HG03045 (cell line): ENCODE data around the gene OLR1.
A peak's percentile ranks its signal among the peaks of the same experiment; 100 is the strongest.
"Not testable (repeated sequence)": the region's sequence is repeated elsewhere in the genome, so short reads cannot be mapped to it uniquely, and the experiment has no call there.

Experiments used
- ATAC-seq: cut with Tn5 transposase; IDR thresholded peaks from one replicate; pipeline ENCODE4 v1.9.1; 2021; ENCODE audit warnings: mild to moderate bottlenecking, moderate library complexity; ENCODE audit not compliant: unreplicated experiment

OLR1 gene

DNA sequence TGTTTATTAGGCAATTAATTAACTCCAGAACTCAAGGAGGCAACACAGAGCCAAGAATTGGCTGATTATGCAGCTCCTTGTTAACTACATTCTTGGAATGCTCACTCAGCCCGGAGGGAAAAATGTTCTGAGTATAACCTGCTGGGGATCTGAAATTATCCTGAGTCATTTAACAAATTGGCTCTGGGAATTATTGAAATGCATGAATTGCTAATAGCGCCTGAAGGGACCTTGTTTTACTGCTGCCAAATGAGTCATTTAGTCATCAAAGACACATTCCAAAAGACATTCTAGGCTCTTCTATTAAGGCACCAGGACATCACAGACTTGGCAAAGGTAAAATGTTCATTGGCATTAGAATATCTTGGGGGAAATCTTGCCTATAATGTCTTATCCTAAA is 19.9 kb upstream of the OLR1 start:
- ATAC-seq = no peak

DNA sequence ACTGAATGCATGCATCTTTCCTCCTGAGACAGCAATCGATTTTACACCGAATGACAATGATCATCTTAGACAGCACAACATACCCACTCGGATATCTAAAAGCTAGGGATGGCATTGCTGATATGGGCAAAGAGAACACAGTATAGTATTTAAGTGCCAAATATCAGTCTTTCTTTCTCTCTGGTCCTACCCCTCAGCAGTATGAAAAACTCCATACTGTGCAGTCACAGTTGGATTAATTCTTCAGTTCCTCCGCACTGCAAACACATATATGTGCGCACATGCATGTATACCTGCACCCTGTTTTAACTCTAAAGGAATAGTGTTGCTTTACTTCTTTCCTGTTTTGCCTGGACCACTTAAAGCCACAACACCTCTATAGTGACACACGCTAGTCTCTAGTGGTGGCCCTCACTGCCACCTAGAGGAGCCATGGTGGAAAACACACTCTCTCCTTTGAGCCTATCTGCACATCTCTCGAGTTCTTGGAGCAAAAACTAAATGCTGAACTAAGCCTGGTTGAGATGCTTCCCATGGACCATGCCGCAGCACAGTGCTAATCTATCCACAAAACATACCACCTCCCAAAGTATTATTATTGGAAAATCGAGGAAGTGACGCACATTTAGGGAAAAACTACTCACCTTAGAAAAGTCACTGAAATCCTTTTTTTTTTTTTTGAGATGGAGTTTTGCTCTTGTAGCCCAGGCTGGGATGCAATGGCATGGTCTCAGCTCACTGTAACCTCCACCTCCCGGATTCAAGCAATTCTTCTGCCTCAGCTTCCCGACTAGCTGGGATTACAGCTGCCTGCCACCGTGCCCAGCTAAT is 18.8 kb upstream of the OLR1 start:
- peak; percentile 71 for ATAC-seq

DNA sequence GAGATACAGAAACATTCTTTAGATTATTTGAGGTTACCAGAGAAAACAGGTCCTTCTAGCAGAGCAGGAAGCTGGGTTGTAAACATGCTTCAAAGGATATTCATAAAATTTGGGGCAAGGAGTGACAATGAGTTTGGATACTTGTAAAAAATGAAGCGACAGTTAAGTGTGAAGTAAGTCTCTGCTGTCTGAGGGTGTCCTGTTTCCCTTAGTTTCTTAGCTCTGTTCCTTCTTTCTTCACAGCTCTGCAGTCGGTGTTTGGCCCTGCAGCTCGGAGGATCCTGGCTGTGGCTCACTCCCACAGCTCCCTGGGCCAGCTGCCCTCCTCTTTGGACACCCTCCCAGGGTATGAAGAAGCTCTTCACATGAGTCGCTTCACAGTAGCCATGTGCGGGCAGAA is 17.7 kb upstream of the OLR1 start:
- no peak for ATAC-seq

DNA sequence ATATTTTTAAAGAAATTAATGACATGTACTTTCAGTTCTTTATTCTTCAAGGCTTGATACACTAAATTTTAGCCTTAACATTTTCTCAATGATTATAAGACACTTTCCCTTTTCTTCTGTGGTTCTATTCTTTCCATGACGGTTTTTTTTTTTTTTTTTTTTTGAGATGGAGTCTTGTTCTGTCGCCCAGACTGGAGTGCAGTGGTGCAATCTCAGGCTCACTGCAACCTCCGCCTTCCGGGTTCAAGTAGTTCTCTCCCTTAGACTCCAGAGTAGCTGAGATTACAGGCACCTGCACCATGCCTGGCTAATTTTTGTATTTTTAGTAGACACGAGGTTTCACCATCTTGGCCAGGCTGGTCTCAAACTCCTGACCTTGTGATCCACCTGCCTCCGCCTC is 15.0 kb upstream of the OLR1 start:
- ATAC-seq = not testable (repeated sequence)

DNA sequence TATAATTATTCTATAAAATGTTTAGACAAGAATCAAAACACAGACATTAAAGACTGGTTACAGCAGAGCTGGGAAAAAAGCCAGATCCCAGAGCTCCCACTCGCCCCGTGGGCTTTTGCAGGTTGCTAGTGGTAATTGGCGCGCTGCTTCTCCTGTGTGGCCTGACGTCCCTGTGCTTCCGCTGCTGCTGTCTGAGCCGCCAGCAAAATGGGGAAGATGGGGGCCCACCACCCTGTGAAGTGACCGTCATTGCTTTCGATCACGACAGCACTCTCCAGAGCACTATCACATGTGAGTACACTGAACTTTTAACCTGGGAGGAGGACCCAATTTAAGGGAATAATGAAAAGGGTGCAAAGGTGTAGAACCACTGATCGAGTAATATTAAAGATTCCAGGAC is 14.4 kb upstream of the OLR1 start:
- ATAC-seq = no peak

DNA sequence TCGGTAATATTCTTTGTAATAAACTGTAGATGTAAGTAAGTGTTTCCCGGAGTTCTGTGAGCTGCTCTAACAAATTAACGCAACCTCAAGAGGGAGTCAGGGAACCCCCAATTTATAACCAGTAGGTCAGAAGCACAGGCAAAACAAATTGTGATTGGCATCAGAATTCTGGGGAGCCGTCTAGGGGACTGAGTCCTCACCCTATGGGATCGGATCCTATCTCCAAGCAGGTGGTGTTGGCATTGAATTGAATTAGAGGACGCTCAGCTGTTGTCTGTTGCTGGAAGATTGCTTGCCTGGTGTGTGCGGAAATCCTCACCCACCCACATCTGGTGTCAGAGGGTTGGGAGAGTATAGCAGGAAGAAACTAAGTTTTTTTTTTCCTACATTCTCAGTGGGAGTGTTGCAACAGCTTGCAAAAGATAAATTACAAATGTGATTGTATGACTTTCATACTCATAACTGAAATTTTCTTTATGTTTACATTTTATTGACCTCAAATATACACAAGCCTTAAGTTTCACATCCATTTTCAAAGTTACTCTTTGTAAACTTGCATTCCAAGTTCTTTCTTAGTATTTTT is 12.4 kb upstream of the OLR1 start:
- no peak for ATAC-seq

DNA sequence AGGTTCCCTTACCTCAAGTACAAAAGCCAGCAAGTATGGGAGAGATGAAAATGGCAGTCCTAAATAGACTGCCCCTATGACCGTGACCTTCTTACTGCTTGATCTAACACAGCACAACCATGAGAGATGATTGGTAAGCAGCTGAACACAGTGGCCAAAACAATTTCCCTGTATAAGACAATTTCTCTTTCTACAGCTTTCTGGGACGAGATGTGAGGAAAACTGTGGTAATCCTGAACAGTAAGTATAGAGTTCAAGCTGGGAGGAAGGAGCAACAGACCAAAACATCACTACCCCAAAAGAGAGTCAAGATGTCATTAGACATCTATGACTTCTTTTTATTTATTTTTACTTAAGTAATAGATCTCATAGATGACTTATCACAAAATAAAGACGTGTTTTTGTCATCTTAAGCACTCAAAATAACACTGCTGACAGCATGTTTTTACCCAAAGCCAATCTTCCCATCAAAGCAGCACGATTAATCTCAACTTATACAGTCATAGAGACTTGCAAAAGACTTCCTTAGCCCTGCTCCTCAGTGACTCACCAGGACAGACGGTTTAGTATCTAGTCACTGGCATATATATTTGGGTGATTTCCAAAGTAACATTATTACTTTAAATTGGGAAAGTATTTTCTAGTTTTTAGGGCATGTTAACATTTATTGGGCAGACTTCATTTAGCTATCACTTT is 10.6 kb upstream of the OLR1 start:
- ATAC-seq = no peak

DNA sequence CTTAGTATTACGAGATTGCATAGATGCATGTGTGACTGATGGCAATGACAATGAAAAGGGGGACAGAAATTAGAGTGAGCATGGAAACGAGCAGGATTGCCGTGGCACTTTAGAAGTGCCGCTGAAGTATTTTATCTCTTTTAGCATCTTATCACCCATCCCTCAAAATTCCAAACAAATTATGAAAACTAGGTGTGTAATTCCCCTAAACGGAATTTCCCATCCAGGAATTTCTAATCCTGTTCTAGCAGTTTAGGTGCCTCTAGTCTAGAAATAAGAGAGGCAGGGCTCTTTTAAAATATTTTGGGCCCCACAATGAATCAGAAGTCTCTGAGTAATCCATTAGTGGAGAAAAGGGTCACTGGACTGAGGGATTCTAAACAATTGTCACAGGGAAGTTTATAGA is 7.8 kb upstream of the OLR1 start:
- ATAC-seq = no peak

DNA sequence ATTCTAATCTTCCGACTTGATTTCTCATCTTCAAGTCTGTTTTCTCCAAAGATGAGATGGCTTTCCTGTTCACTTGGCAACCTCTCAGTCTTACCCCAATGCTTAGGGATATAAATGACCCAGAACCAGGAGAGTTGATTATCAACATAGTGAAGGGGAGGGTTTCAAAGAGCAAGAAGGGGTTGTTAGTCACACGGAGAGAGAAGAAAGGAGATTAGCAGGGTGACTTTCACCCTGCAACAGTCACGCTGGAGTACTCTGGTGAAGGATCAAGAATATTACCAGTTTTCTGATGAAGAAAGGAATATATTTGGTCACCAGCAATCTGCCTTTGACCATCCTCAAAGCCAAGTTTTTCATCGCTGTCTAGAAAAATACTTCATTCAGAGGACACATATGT is 6.9 kb upstream of the OLR1 start, which contains the start of gene TMEM52B:
Gene TMEM52B (plus strand): TSS at position 212 of the 400 bp plus-strand sequence. CDS start 543 bp downstream, outside the sequence.
- no peak for ATAC-seq

DNA sequence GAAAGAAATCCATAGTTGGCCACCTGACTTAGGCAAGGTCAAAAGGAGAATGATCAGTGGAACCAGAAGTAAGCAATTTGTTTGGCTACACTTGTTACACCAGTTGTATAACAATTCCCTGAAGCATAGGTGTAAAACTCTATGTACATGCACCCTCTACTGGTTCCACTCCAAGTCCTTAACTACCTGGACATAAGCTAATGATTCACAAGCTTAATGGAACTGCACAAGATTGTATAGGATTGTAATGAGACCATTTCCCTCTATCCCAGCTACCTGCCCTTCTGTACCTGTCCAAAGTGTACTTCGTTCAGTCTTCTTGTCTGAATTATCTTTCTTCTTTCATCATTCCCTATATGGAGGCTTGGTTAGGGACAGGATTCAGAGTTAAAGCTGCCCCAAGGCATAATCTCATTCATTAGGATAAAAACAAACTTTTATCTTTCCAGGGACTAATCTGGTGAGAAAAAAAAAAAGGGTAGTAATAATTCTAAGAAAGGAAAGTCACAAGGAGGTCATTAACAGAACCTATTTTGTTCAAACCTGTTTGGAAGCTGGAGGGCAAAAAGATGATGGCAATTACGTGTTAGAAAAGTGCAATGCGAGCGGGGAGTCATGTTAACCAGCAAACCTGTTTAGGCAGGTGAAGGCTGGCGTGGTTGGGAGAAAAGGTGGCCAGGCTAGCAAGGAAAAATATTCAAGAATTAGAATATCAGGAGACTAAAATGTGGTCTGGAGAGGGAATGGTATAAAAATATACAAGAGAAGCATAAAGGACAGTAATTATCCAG is 4.1 kb upstream of the OLR1 start:
- ATAC-seq = no peak

DNA sequence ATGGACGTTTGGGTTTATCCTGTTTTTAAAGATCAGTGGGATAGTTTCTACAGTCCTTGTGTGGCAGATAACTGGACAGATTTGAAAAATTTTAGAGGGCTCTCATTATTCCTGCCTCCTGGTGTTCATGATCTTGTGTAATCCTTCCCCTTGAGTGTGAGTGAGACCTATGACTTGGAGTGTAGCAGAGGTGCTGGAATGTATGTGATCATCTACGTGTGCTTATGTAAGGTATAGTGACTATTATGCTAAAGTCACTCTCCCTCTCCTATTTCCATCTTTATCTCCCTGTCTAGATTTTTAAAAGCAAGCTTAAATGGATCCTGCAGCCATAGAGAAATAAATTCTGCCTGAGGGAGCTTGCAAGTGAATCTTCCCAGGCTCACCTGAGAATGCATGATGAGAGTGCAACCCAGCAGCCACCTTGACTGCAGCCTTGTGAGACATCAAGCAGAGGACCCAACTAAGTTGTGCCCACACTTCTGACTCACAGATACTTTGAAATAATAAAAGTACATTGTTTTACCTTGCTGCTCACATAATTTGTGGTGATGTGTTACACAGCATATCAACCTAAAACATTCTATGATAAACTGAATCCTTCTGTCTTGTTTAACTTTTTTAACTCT is 3.2 kb upstream of the OLR1 start:
- ATAC-seq = no peak

DNA sequence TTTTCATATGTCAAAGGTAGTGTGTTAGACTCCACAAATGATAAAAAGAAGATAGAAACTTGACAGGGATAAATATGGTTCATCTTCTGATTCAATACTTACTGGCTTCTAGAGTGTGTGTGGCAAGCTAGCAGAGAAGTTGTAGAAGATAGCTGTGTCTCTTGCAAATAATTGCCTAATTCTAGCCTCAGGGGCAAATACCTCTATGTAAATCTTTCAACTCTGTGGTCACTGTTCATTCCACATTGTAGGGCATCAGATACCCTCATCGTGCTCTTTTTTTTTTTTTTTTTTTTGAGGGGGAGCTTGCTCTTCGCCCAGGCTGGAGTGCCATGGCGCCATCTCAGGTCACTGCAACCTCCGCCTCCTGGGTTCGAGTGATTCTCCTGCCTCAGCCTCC is 1.7 kb downstream of the OLR1 start:
- no peak for ATAC-seq

DNA sequence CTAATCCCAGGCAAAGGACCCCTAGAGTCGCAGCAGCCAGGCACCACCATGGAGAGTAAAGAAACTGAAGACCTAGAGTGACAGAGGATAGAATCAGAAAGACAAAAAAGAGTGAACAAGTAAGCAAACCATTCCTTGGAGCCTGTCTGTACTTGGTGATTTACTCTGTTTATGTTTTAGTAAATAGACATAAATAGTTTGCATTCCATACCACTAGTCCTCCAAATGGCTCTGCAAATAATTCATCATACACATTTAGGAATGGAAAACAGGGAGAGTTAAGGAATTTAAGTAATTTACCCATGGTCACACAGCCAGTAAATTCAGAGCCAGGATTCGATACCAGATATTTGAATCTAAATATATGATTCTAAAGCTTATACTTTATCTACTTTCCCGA is 2.8 kb downstream of the OLR1 start:
- no peak for ATAC-seq

DNA sequence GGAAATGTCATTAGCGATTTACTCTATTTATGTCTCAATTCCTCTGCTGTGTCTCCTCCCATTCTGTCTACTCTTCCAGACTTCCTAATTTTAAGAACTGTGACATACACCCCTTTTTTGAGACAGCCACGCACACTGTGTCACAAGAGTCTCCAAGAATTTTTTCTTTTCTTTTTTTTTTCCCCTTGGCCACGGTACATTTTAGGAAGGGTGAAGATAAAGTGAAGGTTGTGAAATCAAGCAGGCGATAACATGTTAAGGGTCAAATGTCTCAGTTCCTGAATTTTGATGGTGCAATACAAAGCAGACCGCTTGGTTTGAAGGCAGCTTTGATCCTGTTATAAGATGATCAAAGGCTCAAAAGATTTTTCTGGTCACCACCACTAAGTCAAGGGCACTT is 4.3 kb downstream of the OLR1 start:
- no peak for ATAC-seq

DNA sequence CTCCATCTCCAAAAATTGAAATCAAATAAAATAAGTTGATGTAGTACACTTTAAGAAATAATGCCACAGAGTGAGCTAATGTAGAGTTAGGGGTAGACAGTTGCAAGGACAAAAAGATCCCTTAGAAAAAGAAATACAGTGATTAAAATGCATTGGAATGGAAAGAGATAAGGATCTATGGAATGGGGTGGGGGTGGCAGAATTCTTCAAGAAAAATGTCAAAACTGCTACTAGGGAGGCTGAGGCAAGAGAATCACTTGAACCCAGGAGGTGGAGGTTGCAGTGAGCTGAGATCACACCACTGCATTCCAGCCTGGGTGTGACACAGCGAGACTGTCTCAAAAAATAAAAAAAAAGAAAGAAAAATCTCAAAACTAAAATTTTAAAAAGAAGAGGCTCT is 6.5 kb downstream of the OLR1 start:
- ATAC-seq = no peak

DNA sequence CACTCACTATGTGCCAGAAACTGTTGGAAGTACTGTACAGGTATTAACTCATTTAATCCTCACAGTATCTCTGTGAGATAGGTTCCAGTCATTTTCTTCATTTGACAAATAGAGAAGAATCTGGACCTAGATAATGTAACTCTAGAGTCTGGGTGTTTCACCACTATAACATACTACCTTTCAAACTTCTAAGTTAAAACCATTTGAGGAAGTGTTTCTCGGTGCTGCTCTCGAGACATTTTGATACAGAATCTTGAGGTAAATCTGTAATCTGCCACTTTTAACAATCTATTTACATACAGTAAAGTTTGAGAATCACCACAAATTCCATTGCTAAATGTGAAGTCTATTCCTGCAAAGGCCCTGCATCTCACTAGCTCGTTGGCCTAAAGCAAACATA is 8.8 kb downstream of the OLR1 start:
- no peak for ATAC-seq

DNA sequence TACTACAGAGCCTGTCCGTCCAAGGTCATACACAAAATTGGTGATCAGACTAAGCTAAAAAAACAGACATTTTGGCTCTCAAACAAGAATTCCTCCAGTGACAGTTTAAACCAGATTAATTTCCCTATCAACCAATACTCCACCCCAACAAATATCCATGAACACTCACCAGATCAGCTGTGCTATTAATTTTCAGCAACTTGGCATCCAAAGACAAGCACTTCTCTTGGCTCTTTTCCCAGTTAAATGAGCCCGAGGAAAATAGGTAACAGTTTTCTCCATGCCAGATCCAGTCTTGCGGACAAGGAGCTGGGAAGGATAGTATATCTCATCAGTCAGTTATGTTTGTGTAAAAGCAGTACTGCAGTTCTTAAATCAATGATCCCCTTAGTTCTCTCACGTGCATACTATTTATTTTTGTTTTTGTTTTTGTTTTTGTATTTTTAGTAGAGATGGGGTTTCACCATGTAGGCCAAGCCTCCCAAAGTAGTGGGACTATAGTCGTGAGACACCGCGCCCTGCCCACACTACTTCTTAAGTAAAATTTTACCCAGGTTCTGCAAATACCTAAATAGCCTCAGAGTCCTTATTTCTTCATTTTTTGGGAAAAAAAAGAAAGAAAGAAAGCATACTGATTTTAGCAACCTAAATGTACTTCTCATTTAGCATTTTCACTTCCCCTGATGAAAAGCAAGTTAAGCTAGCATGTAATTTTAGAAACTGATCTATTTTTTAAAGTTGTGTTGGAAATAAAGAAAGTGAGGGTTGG is 11.1 kb downstream of the OLR1 start:
- no peak for ATAC-seq

DNA sequence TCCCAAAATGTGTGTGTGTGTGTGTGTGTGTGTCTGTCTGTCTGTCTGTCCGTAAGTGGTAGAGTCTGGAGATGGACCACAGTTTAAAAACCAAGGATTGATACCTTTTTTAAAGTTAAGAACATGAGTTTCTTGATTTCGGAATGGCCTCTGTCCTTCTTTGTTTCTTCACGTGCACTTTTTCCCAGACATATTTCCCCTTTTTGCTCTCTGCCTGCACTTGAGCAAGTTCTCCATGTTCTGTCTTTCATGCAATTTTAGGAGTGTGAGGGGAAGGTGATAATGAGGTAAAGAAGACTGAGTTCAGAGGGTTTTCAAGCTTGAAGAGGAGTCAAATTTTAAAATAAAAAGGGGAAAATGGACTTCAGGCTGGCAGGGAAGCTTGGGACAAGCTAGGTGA is 12.7 kb downstream of the OLR1 start:
- no peak for ATAC-seq

DNA sequence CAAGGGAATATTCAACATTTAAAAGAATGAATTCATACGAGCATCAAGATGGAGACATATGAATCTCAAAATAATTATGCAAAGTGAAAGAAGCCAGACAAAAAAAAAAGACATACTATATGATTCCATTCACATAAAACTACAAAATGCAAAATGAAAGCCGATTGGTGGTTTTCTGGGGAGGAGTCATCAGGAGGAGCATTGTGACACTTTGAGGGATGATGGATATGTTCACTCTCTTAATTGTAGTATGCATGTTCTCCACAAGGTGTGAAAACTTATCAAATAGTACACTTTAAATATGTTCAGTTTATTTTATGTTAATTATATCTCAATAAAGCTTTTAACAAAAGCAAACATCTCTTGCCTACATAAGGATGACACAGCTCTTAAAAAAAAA is 13.5 kb downstream of the OLR1 start:
- no peak for ATAC-seq

DNA sequence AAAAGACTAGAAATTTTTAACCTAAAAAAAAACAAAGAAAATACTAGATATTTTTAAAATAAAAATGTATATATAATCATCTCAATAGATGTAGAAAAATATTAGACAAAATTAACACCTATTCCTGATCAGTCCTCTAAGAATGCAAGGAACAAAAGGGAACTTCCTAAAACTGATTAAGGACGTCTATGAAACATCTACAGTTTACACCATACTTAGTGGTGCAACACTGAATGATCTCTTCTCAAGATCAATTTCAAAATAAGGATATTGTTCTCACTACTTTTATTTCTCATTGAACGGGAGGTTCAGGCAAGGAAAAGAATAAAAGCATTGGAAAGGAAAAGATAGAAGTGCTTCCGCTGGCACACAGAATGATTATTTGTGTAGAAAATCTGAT is 16.0 kb downstream of the OLR1 start:
- no peak for ATAC-seq
